KOPT-K1 (cell line): ENCODE measurements around the gene NKD2.
"Not testable (repeated sequence)": the region's sequence is repeated elsewhere in the genome, so short reads cannot be mapped to it uniquely, and the experiment has no call there.

Source experiments
- H3K27ac ChIP-seq: fragments of 200-600 bp; sonication (generic); 2 replicates; pipeline ENCODE4 v1.5.1; 2016; ENCODE audit warnings: antibody characterized with exemption, mild to moderate bottlenecking, low read depth, low read length; ENCODE audit not compliant: poor library complexity, severe bottlenecking
- H3K36me3 ChIP-seq: fragments of 200-600 bp; sonication (generic); 2 replicates; pipeline ENCODE4 v1.5.1; 2017; ENCODE audit warnings: antibody characterized with exemption, mild to moderate bottlenecking, low read length, moderate library complexity; ENCODE audit not compliant: insufficient read depth
- H3K9me3 ChIP-seq: fragments of 200-600 bp; sonication (generic); 2 replicates; pipeline ENCODE4 v1.5.1; 2017; ENCODE audit warnings: antibody characterized with exemption, low read length, mild to moderate bottlenecking; ENCODE audit not compliant: insufficient read depth, poor library complexity, severe bottlenecking

NKD2 gene

GRCh38 chr5:1019001-1019905 is 10.7 kb downstream of the NKD2 start:
- H3K9me3 ChIP-seq = no peaks in the 10 kb centered on the region
- peaks cover 6% of the 10 kb centered on the region; the same call in 1 of the 2 replicates for H3K36me3 ChIP-seq
- no peak overlapping the region for H3K27ac ChIP-seq

- no peak overlapping the region for H3K27ac ChIP-seq
- H3K9me3 ChIP-seq = no peaks in the 10 kb centered on the region
- peaks cover 5% of the 10 kb centered on the region; the same call in 1 of the 2 replicates for H3K36me3 ChIP-seq
These were observed 11.9 kb downstream of the NKD2 start for GRCh38 chr5:1020452-1020961.

- no peak overlapping the region for H3K27ac ChIP-seq
These were observed 12.8 kb downstream of the NKD2 start for GRCh38 chr5:1021136-1021968.

GRCh38 chr5:1021969-1022336 is 13.4 kb downstream of the NKD2 start:
- not testable (repeated sequence) for H3K27ac ChIP-seq, H3K9me3 ChIP-seq

More at GRCh38 chr5:1021136-1021968, 12.8 kb downstream of the NKD2 start:
- H3K9me3 ChIP-seq = no peaks in the 10 kb centered on the region
- peaks cover 5% of the 10 kb centered on the region; the same call in 1 of the 2 replicates for H3K36me3 ChIP-seq

GRCh38 chr5:1026700-1027621 is 18.4 kb downstream of the NKD2 start:
- Histone ChIP-seq H3K9me3 (no peaks in the 10 kb centered on the region), H3K27ac (no peak overlapping the region), H3K36me3 (no peaks in the 10 kb centered on the region)

More at GRCh38 chr5:1021969-1022336, 13.4 kb downstream of the NKD2 start:
- H3K36me3 ChIP-seq = not testable (repeated sequence)

- Histone ChIP-seq H3K36me3 (no peaks in the 10 kb centered on the region), H3K9me3 (no peaks in the 10 kb centered on the region), H3K27ac (no peak overlapping the region)
These were observed 19.2 kb downstream of the NKD2 start for GRCh38 chr5:1027631-1028441.

- no peak overlapping the region for H3K27ac ChIP-seq
- no peaks in the 10 kb centered on the region for H3K9me3 ChIP-seq
- H3K36me3 ChIP-seq = no peaks in the 10 kb centered on the region
These were observed 20.1 kb downstream of the NKD2 start for GRCh38 chr5:1028481-1029281.

GRCh38 chr5:1029282-1029944 is 20.8 kb downstream of the NKD2 start:
- Histone ChIP-seq H3K9me3 (no peaks in the 10 kb centered on the region), H3K27ac (no peak overlapping the region), H3K36me3 (no peaks in the 10 kb centered on the region)

GRCh38 chr5:1029945-1030625 is 21.5 kb downstream of the NKD2 start:
- Histone ChIP-seq H3K9me3 (no peaks in the 10 kb centered on the region), H3K36me3 (no peaks in the 10 kb centered on the region), H3K27ac (no peak overlapping the region)

GRCh38 chr5:1030801-1031271 is 22.2 kb downstream of the NKD2 start:
- Histone ChIP-seq H3K36me3 (no peaks in the 10 kb centered on the region), H3K9me3 (no peaks in the 10 kb centered on the region), H3K27ac (no peak overlapping the region)

GRCh38 chr5:1031306-1031959 is 22.8 kb downstream of the NKD2 start:
- Histone ChIP-seq H3K27ac (no peak overlapping the region), H3K9me3 (no peaks in the 10 kb centered on the region), H3K36me3 (no peaks in the 10 kb centered on the region)

GRCh38 chr5:1032011-1032410 is 23.4 kb downstream of the NKD2 start:
- no peak overlapping the region for H3K27ac ChIP-seq
- H3K9me3 ChIP-seq = no peaks in the 10 kb centered on the region
- H3K36me3 ChIP-seq = no peaks in the 10 kb centered on the region
